HCT116 (cell line): ENCODE data around the gene CNNM3.

Source experiments
- CEBPB ChIP-seq: IDR thresholded peaks from 2 replicates; pipeline ENCODE4 v1.6.1; 2012; ENCODE audit warnings: low read depth
- EZH2phosphoT487 ChIP-seq: fragments of 200-600 bp; IDR thresholded peaks from 2 replicates; pipeline ENCODE4 v1.6.1; 2018; ENCODE audit warnings: antibody characterized with exemption, borderline replicate concordance
- FOSL1 ChIP-seq: IDR thresholded peaks from 2 replicates; pipeline ENCODE4 v1.6.1; 2012; ENCODE audit warnings: low read depth
- JUND ChIP-seq: IDR thresholded peaks from 2 replicates; pipeline ENCODE4 v1.6.1; 2012
- POLR2A ChIP-seq: IDR thresholded peaks from 2 replicates; pipeline ENCODE4 v1.7.0; 2011; ENCODE audit warnings: borderline replicate concordance; ENCODE audit not compliant: insufficient read depth, insufficient read length; ENCODE audit errors: extremely low read depth
- POLR2AphosphoS5 ChIP-seq: IDR thresholded peaks from 2 replicates; pipeline ENCODE4 v1.6.1; 2011; ENCODE audit warnings: mild to moderate bottlenecking, low read depth, low read length, moderate library complexity
- SIN3A ChIP-seq: IDR thresholded peaks from 2 replicates; pipeline ENCODE4 v1.6.1; 2012; ENCODE audit warnings: low read depth
- YY1 ChIP-seq: IDR thresholded peaks from 2 replicates; pipeline ENCODE4 v1.6.1; 2011; ENCODE audit warnings: low read length, low read depth, moderate library complexity, mild to moderate bottlenecking; ENCODE audit not compliant: insufficient replicate concordance; ENCODE audit errors: extremely low read depth
- ZFX ChIP-seq: fragments of 450-650 bp; IDR thresholded peaks from 2 replicates; pipeline ENCODE4 v1.6.1; 2017
- ZNF274 ChIP-seq: fragments of 200-500 bp; sonication (Bioruptor generic); IDR thresholded peaks from 2 replicates; pipeline ENCODE4 v1.6.1; 2014; ENCODE audit warnings: mild to moderate bottlenecking, low read depth, low read length, inconsistent platforms
- TF ChIP-seq, protein P1 (sequence below), 3 experiments: fragments of 200-600 bp in 1 of 3; sonication (generic) in 1 of 3; IDR thresholded peaks in 2 of 3; conservative IDR thresholded peaks in 1 of 3; 2 replicates each; pipeline ENCODE4 v1.5.1; 2012 to 2017; ENCODE audit warnings: low read depth in 2 of 3, low read length in 2 of 3, antibody characterized with exemption in 1 of 3, borderline replicate concordance in 1 of 3, control low read depth in 1 of 3, mild to moderate bottlenecking in 1 of 3, mixed read lengths in 1 of 3, mixed run types in 1 of 3, moderate library complexity in 1 of 3; ENCODE audit not compliant: insufficient read depth in 1 of 3
- TF ChIP-seq, protein P2 (sequence below): IDR thresholded peaks from 2 replicates; pipeline ENCODE4 v1.6.1; 2012
- TF ChIP-seq, protein P3 (sequence below): IDR thresholded peaks from 2 replicates; pipeline ENCODE4 v1.6.1; 2012; ENCODE audit warnings: low read depth
- TF ChIP-seq, protein P4 (sequence below): IDR thresholded peaks from 2 replicates; pipeline ENCODE4 v1.6.1; 2012

DNA sequence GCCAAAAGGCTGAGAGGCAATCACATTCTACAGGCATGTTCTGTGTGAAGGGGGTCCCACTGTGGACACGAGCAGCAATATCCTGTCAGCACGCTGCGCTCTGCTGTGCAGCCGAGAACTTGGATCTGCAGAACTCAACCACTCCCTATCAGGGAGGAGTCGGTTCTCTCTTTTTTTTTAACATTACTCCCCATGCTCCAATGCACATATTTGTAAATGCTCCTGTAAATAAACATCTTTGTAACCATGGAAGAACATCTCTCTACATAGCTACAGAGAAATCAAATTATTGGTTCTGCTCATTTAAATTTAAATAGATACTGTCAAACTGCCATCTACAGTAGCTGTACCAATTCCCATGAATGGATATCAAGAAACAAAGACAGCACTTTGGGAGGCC, 30.8 kb downstream of the CNNM3 start:
- TF ChIP-seq EZH2phosphoT487 (no peak), POLR2AphosphoS5 (no peak), POLR2A (no peak), ZNF274 (no peak), FOSL1 (no peak), CEBPB (no peak), JUND (no peak), SIN3A (no peak), YY1 (no peak), ZFX (no peak)
- TF ChIP-seq, protein P1, sequence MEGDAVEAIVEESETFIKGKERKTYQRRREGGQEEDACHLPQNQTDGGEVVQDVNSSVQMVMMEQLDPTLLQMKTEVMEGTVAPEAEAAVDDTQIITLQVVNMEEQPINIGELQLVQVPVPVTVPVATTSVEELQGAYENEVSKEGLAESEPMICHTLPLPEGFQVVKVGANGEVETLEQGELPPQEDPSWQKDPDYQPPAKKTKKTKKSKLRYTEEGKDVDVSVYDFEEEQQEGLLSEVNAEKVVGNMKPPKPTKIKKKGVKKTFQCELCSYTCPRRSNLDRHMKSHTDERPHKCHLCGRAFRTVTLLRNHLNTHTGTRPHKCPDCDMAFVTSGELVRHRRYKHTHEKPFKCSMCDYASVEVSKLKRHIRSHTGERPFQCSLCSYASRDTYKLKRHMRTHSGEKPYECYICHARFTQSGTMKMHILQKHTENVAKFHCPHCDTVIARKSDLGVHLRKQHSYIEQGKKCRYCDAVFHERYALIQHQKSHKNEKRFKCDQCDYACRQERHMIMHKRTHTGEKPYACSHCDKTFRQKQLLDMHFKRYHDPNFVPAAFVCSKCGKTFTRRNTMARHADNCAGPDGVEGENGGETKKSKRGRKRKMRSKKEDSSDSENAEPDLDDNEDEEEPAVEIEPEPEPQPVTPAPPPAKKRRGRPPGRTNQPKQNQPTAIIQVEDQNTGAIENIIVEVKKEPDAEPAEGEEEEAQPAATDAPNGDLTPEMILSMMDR (IDR thresholded peaks at IDR 0.05 in 2 of 3, conservative IDR thresholded peaks at IDR 0.05 in 1 of 3; ENCODE audit: borderline replicate concordance in 1 of 3, insufficient read depth in 1 of 3, low read depth in 2 of 3, low read length in 2 of 3) = no peak
- TF ChIP-seq, protein P2, sequence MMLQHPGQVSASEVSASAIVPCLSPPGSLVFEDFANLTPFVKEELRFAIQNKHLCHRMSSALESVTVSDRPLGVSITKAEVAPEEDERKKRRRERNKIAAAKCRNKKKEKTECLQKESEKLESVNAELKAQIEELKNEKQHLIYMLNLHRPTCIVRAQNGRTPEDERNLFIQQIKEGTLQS = no peak
- TF ChIP-seq, protein P3, sequence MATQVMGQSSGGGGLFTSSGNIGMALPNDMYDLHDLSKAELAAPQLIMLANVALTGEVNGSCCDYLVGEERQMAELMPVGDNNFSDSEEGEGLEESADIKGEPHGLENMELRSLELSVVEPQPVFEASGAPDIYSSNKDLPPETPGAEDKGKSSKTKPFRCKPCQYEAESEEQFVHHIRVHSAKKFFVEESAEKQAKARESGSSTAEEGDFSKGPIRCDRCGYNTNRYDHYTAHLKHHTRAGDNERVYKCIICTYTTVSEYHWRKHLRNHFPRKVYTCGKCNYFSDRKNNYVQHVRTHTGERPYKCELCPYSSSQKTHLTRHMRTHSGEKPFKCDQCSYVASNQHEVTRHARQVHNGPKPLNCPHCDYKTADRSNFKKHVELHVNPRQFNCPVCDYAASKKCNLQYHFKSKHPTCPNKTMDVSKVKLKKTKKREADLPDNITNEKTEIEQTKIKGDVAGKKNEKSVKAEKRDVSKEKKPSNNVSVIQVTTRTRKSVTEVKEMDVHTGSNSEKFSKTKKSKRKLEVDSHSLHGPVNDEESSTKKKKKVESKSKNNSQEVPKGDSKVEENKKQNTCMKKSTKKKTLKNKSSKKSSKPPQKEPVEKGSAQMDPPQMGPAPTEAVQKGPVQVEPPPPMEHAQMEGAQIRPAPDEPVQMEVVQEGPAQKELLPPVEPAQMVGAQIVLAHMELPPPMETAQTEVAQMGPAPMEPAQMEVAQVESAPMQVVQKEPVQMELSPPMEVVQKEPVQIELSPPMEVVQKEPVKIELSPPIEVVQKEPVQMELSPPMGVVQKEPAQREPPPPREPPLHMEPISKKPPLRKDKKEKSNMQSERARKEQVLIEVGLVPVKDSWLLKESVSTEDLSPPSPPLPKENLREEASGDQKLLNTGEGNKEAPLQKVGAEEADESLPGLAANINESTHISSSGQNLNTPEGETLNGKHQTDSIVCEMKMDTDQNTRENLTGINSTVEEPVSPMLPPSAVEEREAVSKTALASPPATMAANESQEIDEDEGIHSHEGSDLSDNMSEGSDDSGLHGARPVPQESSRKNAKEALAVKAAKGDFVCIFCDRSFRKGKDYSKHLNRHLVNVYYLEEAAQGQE = no peak
- TF ChIP-seq, protein P4, sequence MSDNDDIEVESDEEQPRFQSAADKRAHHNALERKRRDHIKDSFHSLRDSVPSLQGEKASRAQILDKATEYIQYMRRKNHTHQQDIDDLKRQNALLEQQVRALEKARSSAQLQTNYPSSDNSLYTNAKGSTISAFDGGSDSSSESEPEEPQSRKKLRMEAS = no peak
